HG02678 (cell line): ENCODE data around the gene CCDC92B.
"Not testable (repeated sequence)": the region's sequence is repeated elsewhere in the genome, so short reads cannot be mapped to it uniquely, and the experiment has no call there.

Experiments
- ATAC-seq: cut with Tn5 transposase; IDR thresholded peaks from one replicate; pipeline ENCODE4 v1.9.1; 2021; ENCODE audit warnings: mild to moderate bottlenecking, moderate library complexity; ENCODE audit not compliant: unreplicated experiment

CCDC92B gene

GRCh38 chr17:2749058-2749783 is at the start of gene CCDC92B:
Gene CCDC92B (minus strand): TSS chr17:2749652. CDS start chr17:2735145, 14,507 bp downstream.
- no peak for ATAC-seq

- ATAC-seq = no peak
Measured at GRCh38 chr17:2798678-2799077, 49.2 kb upstream of the CCDC92B start.

GRCh38 chr17:2798188-2798587 is 48.7 kb upstream of the CCDC92B start:
- ATAC-seq = no peak

- ATAC-seq = no peak
Measured at GRCh38 chr17:2797637-2798036, 48.2 kb upstream of the CCDC92B start.

GRCh38 chr17:2797226-2797625 is 47.8 kb upstream of the CCDC92B start:
- ATAC-seq = no peak

- no peak for ATAC-seq
Measured at GRCh38 chr17:2796164-2797125, 47.0 kb upstream of the CCDC92B start, which contains the start of gene RAP1GAP2. Gene RAP1GAP2 (plus strand): TSS chr17:2796438. CDS start chr17:2796528, 90 bp downstream.

GRCh38 chr17:2795441-2796163 is 46.1 kb upstream of the CCDC92B start:
- no peak for ATAC-seq

- no peak for ATAC-seq
Measured at GRCh38 chr17:2794111-2794803, 44.8 kb upstream of the CCDC92B start.

- ATAC-seq = no peak
Measured at GRCh38 chr17:2792366-2793169, 43.1 kb upstream of the CCDC92B start.

- ATAC-seq = no peak
Measured at GRCh38 chr17:2789700-2790099, 40.2 kb upstream of the CCDC92B start.

GRCh38 chr17:2786176-2786881 is 36.9 kb upstream of the CCDC92B start:
- no peak for ATAC-seq

- not testable (repeated sequence) for ATAC-seq
Measured at GRCh38 chr17:2785376-2785775, 35.9 kb upstream of the CCDC92B start.

GRCh38 chr17:2784864-2785263 is 35.4 kb upstream of the CCDC92B start:
- no peak for ATAC-seq

GRCh38 chr17:2783310-2784030 is 34.0 kb upstream of the CCDC92B start:
- ATAC-seq = no peak

- ATAC-seq = no peak
Measured at GRCh38 chr17:2782055-2782454, 32.6 kb upstream of the CCDC92B start.

- ATAC-seq = not testable (repeated sequence)
Measured at GRCh38 chr17:2781598-2781997, 32.1 kb upstream of the CCDC92B start.

- ATAC-seq = no peak
Measured at GRCh38 chr17:2780931-2781454, 31.5 kb upstream of the CCDC92B start.

GRCh38 chr17:2780256-2780655 is 30.8 kb upstream of the CCDC92B start:
- no peak for ATAC-seq
